GM21381 (cell line): Measurements from ENCODE around the gene NDUFA8.

Experiments
- ATAC-seq: cut with Tn5 transposase; IDR thresholded peaks from one replicate; pipeline ENCODE4 v1.9.1; 2021; ENCODE audit warnings: mild to moderate bottlenecking, moderate library complexity; ENCODE audit not compliant: unreplicated experiment

The NDUFA8 gene

GRCh38 chr9:122159026-122159924, at the start of gene NDUFA8, which contains the start of gene MORN5:
NDUFA8 (minus strand) TSS chr9:122159779; CDS start chr9:122159677, 102 bp downstream.
MORN5 (plus strand) TSS chr9:122159908; CDS start chr9:122159973, 65 bp downstream.
- ATAC-seq, result peak; percentile 91

DNA sequence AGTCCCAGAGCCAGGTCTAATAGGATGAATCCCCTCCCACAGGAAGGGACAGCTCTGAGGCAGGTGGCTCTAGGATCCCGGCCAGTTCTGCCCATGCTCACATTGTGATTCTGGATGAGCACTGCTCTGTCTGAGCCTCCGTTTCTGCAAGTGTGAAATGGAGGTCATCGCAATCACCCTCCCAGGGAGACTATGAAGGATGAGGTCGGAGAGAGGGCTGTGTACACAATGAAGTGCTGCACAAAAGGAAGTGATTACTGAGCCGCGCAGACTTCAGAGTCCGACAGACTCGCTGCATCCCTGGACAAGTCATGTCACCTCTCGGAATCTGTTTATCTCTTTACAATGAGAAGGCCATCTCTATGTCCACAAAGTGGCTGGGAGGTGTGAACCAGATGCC, 47.5 kb upstream of the NDUFA8 start:
- no peak for ATAC-seq

DNA sequence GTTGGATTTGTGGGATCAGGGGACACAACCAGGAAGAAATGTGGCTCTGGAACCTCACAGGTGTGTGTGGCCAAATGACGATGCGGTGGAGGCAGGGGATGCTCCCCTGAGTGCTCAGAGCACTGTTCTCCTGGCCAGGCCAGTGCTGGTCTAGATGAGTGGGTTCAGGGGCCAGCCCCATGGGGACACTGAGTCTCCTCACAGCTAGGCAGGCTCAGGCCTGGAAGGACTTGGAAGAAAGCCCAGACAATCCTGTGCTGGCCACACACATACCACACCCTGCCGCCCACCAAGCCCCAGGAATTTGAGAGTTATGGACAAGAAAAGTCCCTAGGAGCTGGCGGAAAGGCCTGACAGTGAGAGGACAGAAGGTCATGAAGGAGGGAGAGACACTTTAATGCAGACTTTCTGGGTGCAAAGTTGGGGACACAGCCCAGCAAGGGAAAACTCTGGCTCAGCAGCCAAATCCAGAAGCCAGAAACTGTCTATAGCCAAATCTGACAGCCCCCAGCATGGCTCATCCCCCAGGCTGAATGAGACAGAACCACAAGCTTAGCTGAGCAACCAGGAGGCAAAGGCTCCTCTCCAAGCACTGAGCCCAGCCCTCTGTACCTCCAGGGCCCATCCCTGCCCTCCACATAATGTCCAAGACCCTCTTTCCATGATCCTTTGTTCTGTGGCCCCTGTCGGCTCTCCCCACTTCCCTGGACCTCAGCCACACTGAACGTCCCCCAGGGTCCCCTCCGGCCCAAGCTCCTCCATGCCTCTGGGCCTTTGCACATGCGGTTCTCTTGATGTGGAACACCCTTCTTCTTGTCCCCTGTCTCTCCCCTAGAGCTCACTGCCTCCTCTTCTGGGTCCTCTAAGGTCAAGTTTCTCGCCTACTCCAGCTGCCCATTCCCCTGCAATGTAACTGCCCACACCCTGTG, 46.8 kb upstream of the NDUFA8 start:
- ATAC-seq, result no peak

GRCh38 chr9:122205176-122205575, 45.6 kb upstream of the NDUFA8 start:
- ATAC-seq, result no peak

- ATAC-seq, result no peak
These were observed 44.9 kb upstream of the NDUFA8 start for GRCh38 chr9:122204491-122204890.

- no peak for ATAC-seq
These were observed 44.5 kb upstream of the NDUFA8 start for GRCh38 chr9:122204055-122204454.

DNA sequence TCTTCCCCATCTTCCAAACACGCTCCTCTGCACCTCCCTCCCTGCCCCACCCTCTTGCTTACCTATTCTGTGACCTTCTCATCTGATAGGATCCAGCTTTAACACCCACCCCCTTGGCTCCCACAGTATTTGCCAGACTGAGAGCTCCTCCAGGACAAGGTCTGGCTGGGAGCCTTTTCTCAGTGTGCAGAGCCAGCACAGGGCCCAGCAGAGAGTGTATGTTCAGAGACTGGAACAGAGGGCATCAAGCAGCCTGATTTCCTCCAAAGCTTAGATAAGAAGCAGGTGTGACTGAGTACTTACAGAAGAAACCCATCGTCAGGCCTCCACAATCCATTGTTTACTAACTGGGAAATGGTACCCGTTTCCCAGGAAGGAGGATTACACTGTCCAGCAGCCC, 42.5 kb upstream of the NDUFA8 start:
- no peak for ATAC-seq

DNA sequence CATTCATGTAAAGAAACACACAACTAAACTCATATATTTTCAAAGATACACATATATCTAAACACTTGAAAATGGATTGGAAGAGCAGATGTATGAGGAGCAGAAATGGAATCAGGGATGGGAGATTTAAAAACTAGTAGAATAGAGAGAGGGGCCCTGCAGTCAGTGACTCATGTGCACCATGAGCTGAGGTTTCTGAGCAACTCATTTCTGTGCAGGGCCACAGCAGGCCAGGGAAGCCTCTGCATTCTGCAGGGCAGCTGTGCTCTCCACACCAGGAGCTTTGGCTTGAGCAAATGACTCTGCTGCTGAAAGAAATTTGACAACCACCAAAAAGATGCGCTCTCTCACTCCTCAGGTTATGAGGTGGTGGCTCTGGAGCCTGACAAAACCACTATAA, 42.1 kb upstream of the NDUFA8 start:
- ATAC-seq, result no peak

DNA sequence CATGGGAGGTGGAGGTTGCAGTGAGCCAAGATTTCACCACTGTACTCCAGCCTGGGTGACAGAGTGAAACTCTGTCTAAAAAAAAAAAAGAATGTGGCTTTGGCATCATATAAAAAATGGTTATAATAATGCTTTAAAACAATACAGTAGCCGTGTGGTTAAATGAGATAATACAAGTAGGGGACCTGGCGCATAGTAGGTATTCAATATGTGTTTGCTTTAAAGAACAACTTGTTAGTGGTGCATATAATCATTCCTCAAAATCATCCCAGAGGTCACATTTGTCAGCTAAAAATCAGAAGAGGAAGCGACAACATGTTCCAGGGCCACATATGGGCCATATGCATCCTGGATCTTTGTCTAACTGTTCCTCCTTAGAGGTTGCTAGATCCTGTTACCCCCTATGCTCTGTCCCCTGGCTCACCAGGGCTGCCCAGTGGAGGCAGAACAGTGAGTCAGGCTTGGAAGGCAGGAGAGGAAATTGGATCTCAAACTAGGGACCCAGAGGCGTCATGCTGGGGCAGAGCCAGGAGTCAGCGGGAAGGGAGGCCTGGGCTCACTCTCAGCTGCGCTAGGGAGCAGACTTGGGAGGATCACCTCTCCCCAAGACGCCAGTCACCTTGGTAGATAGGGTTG, 41.5 kb upstream of the NDUFA8 start:
- ATAC-seq, result no peak

- ATAC-seq, result no peak
These were observed 38.3 kb upstream of the NDUFA8 start for GRCh38 chr9:122197882-122198281.

DNA sequence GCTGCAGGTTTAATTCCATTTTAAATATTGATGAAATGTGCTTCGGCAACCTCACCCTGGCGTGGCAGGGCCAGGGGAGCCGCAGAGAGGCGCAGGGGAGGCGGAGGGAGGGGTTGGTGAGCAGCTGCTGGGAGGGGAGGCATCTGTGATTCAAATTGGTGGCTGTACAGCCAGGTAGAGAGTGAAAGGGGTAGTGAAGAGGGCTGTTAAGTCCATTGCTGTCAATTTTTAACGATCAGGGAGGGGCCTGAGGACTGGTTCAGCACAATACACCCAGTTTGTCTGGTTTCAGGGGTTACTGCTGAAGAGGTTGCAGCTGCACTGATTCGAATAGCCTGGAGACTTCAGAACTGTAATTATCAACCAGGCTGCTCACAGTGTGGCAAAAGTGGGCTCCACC, 37.8 kb upstream of the NDUFA8 start:
- no peak for ATAC-seq

- ATAC-seq, result no peak
These were observed 36.3 kb upstream of the NDUFA8 start for GRCh38 chr9:122195875-122196274.

DNA sequence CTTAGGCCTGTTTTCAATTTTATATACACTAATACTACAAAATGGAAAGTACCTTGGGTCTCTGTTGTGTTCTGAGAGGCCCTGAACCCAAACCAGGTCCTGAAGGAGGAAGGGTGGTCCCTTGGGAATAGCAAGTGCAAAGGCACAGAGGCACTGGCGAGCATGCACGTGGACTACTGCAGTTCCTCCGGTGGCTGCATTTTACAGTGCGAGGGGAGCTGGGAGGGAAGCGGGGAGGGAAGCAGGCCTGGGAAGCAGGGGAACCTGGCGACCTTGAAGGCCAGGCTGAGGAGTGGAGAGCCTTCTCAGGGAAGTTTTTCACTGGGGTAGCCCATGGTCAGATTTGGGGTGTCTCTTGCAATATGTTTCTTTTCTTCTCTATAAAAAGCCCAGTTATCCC, 34.1 kb upstream of the NDUFA8 start:
- ATAC-seq, result no peak

DNA sequence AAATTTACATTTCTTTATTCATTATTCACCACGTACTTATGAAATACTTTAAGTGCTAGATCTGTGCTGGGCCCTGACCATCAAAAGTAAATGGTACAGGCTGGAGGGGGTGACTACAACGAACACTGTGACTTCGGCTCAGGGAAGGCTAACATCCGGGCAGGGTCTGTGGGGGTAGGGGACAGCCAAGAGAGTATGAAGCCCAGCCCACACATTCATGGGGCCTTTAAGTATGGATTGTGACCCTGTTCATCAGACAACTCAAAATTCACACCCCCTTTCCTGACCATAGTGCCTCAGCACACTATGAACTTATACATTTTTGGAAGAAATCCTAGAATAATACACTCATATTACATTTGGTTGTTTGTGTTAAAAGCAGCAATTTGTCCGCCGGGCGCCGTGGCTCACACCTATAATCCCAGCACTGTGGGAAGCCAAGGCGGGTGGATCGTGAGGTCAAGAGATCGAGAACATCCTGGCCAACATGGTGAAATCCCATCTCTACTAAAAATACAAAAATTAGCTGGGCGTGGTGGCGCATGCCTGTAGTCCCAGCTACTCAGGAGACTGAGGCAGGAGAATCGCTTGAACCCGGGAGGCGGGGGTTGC, 33.4 kb upstream of the NDUFA8 start:
- no peak for ATAC-seq

GRCh38 chr9:122192261-122192875, 32.8 kb upstream of the NDUFA8 start:
- no peak for ATAC-seq

- no peak for ATAC-seq
These were observed 32.0 kb upstream of the NDUFA8 start for GRCh38 chr9:122191584-122191983.

- ATAC-seq, result no peak
These were observed 31.2 kb upstream of the NDUFA8 start for GRCh38 chr9:122190597-122191381.

DNA sequence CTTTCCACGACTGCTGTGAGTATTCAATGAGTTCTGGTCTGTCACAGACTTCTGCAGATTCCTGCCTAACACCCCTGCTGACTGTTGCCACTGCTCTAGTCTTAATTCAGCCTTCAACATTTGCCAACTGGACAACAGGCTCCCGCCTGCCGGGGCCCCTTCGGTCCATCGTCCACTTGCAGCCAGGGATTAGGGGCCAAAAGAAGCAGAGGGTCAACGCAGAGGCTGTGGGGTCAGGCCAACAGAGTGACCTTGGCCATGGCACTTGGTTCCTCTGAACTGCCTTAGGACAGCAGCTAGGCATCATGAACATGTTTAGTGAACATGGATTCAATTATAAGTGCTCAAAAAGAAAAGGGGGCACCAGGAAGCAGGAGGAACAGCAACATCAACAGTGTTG, 28.8 kb upstream of the NDUFA8 start:
- ATAC-seq, result no peak

- no peak for ATAC-seq
These were observed 27.3 kb upstream of the NDUFA8 start for GRCh38 chr9:122186777-122187470.
